ENCODE measurements around the gene ADCY2.

DNA sequence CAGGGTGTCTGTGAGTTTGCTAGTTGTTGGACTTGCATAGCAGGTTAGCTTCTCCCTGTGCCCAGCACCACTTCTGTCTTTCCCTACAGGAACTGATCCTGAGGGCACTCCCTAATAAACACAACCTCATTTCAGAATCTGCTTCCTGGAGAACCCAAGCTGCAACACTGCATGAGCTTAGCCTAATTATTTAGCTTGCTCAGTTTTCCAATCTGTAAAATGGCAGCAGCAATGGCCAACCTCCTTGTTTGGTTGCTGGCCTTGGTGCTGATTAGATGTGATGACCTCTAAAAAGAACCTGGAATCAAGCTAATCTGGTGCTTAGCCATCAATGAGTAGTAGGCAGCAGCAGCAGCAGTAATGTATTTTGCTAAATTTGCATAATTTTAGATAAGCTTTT, 133.9 kb downstream of the ADCY2 start:
- TF ChIP-seq, protein P1, sequence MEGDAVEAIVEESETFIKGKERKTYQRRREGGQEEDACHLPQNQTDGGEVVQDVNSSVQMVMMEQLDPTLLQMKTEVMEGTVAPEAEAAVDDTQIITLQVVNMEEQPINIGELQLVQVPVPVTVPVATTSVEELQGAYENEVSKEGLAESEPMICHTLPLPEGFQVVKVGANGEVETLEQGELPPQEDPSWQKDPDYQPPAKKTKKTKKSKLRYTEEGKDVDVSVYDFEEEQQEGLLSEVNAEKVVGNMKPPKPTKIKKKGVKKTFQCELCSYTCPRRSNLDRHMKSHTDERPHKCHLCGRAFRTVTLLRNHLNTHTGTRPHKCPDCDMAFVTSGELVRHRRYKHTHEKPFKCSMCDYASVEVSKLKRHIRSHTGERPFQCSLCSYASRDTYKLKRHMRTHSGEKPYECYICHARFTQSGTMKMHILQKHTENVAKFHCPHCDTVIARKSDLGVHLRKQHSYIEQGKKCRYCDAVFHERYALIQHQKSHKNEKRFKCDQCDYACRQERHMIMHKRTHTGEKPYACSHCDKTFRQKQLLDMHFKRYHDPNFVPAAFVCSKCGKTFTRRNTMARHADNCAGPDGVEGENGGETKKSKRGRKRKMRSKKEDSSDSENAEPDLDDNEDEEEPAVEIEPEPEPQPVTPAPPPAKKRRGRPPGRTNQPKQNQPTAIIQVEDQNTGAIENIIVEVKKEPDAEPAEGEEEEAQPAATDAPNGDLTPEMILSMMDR (IDR thresholded peaks at IDR 0.05) = no peak
- no peak for TF ChIP-seq EP300 (IDR thresholded peaks at IDR 0.05)

All from stomach (tissue), 4 donors.